ENCODE results near the gene PRDM16. TPM values are rescaled to one million over a fixed set of nuclear protein-coding genes. Genes with fewer than 3 reads are reported as not detected.

Gene PRDM16
- total and polyA plus RNA-seq, 2 experiments from 2014 or later: 0.14 to 0.16 TPM

DNA sequence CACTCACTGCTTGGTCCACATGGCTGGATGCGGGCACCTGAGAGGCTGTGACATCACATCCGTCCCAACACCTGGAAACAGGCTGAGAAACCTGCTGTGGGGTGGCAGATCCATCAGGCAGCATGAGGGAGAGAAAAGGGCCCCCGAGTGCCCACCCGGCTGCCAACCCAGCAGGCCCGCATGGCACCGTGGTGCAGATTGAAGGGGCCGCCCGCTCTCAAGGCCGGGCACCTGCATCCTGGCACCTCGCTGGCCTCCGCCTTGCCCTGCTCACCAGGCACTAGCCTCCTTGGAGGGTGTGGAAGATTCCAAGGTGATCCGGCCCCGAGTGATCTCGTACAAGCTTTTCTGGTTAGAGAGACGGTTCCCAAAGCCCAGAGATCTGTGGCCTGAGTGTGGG lies 110.5 kb downstream of the PRDM16 start:
- H2AFZ ChIP-seq: no peak overlapping the region
- ATAC-seq (no peak), DNase-seq (ENCODE audit: low spot score) (no peak)
- no peaks in the 10 kb centered on the region for H3K79me2 ChIP-seq (replicated peaks; ENCODE audit: insufficient read depth)
- no peak overlapping the region for H3K27ac ChIP-seq (ENCODE audit: low read depth)
- H4K20me1 ChIP-seq (replicated peaks; ENCODE audit: insufficient read depth): no peaks in the 10 kb centered on the region
- Mint-ChIP-seq H3K4me1 (no peaks in the 10 kb centered on the region; the same call in 2 of the 3 replicates), H3K36me3 (ENCODE audit: low read depth) (no peaks in the 10 kb centered on the region; the same call in 1 of the 3 replicates), H3K9me3 (peaks cover 5% of the 10 kb centered on the region; the same call in 2 of the 3 replicates), H3K27ac (no peak overlapping the region), H3K4me3 (no peak overlapping the region), H3K27me3 (ENCODE audit: insufficient read depth, low read depth, poor library complexity) (peaks cover 5% of the 10 kb centered on the region)
- no peaks in the 10 kb centered on the region for H3K27me3 ChIP-seq (ENCODE audit: insufficient read depth)
- no peak for TF ChIP-seq ZNF114 (CRISPR knock-in tag; IDR thresholded peaks at IDR 0.05)
- TF ChIP-seq, protein P1, sequence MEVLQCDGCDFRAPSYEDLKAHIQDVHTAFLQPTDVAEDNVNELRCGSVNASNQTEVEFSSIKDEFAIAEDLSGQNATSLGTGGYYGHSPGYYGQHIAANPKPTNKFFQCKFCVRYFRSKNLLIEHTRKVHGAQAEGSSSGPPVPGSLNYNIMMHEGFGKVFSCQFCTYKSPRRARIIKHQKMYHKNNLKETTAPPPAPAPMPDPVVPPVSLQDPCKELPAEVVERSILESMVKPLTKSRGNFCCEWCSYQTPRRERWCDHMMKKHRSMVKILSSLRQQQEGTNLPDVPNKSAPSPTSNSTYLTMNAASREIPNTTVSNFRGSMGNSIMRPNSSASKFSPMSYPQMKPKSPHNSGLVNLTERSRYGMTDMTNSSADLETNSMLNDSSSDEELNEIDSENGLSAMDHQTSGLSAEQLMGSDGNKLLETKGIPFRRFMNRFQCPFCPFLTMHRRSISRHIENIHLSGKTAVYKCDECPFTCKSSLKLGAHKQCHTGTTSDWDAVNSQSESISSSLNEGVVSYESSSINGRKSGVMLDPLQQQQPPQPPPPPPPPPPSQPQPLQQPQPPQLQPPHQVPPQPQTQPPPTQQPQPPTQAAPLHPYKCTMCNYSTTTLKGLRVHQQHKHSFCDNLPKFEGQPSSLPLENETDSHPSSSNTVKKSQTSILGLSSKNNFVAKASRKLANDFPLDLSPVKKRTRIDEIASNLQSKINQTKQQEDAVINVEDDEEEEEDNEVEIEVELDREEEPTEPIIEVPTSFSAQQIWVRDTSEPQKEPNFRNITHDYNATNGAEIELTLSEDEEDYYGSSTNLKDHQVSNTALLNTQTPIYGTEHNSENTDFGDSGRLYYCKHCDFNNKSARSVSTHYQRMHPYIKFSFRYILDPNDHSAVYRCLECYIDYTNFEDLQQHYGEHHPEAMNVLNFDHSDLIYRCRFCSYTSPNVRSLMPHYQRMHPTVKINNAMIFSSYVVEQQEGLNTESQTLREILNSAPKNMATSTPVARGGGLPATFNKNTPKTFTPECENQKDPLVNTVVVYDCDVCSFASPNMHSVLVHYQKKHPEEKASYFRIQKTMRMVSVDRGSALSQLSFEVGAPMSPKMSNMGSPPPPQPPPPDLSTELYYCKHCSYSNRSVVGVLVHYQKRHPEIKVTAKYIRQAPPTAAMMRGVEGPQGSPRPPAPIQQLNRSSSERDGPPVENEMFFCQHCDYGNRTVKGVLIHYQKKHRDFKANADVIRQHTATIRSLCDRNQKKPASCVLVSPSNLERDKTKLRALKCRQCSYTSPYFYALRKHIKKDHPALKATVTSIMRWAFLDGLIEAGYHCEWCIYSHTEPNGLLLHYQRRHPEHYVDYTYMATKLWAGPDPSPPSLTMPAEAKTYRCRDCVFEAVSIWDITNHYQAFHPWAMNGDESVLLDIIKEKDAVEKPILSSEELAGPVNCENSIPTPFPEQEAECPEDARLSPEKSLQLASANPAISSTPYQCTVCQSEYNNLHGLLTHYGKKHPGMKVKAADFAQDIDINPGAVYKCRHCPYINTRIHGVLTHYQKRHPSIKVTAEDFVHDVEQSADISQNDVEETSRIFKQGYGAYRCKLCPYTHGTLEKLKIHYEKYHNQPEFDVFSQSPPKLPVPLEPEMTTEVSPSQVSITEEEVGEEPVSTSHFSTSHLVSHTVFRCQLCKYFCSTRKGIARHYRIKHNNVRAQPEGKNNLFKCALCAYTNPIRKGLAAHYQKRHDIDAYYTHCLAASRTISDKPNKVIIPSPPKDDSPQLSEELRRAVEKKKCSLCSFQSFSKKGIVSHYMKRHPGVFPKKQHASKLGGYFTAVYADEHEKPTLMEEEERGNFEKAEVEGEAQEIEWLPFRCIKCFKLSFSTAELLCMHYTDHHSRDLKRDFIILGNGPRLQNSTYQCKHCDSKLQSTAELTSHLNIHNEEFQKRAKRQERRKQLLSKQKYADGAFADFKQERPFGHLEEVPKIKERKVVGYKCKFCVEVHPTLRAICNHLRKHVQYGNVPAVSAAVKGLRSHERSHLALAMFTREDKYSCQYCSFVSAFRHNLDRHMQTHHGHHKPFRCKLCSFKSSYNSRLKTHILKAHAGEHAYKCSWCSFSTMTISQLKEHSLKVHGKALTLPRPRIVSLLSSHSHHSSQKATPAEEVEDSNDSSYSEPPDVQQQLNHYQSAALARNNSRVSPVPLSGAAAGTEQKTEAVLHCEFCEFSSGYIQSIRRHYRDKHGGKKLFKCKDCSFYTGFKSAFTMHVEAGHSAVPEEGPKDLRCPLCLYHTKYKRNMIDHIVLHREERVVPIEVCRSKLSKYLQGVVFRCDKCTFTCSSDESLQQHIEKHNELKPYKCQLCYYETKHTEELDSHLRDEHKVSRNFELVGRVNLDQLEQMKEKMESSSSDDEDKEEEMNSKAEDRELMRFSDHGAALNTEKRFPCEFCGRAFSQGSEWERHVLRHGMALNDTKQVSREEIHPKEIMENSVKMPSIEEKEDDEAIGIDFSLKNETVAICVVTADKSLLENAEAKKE (CRISPR knock-in tag; IDR thresholded peaks at IDR 0.05): no peak
- H3K4me1 ChIP-seq (ENCODE audit: insufficient read depth): no peaks in the 10 kb centered on the region
- no peak overlapping the region for H3K4me2 ChIP-seq
- no peaks in the 10 kb centered on the region for H3K36me3 ChIP-seq (ENCODE audit: insufficient read depth)
- H3K4me3 ChIP-seq: no peak overlapping the region
- H3F3A ChIP-seq (replicated peaks; ENCODE audit: low read depth): peaks cover 9% of the 10 kb centered on the region; the same call in 1 of the 2 replicates
- no peaks in the 10 kb centered on the region for H3K9me2 ChIP-seq (ENCODE audit: insufficient read depth)

DNA sequence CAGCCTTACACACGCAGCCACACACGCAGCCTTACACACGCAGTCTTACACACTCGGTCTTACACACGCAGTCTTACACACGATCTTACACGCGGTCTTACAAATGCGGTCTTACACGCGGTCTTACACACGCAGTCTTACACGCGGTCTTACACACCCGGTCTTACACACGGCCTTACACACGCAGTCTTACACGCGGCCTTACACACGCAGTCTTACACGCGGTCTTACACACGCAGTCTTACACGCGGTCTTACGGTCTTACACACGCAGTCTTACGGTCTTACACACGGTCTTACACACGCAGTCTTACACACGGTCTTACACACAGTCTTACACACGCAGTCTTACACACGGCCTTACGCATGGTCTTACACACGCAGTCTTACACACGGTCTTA lies 111.9 kb downstream of the PRDM16 start:
- Histone ChIP-seq H3K79me2 (replicated peaks; ENCODE audit: insufficient read depth) (no peaks in the 10 kb centered on the region), H3K4me2 (no peak overlapping the region), H3K4me1 (ENCODE audit: insufficient read depth) (no peaks in the 10 kb centered on the region), H2AFZ (no peak overlapping the region), H3K36me3 (ENCODE audit: insufficient read depth) (no peaks in the 10 kb centered on the region), H3K4me3 (no peak overlapping the region), H3K27me3 (ENCODE audit: insufficient read depth) (no peaks in the 10 kb centered on the region), H3K9me2 (ENCODE audit: insufficient read depth) (no peaks in the 10 kb centered on the region), H4K20me1 (replicated peaks; ENCODE audit: insufficient read depth) (no peaks in the 10 kb centered on the region), H3F3A (replicated peaks; ENCODE audit: low read depth) (peaks cover 9% of the 10 kb centered on the region; the same call in 1 of the 2 replicates), H3K27ac (ENCODE audit: low read depth) (no peak overlapping the region)
- Mint-ChIP-seq H3K27ac (no peak overlapping the region), H3K4me1 (no peaks in the 10 kb centered on the region; the same call in 2 of the 3 replicates), H3K36me3 (ENCODE audit: low read depth) (no peaks in the 10 kb centered on the region; the same call in 1 of the 3 replicates), H3K9me3 (peaks cover 5% of the 10 kb centered on the region; the same call in 2 of the 3 replicates), H3K4me3 (no peak overlapping the region), H3K27me3 (ENCODE audit: insufficient read depth, low read depth, poor library complexity) (peaks cover 5% of the 10 kb centered on the region)
- no peak for DNase-seq (ENCODE audit: low spot score)
- ATAC-seq: no peak
- TF ChIP-seq JUNB (IDR thresholded peaks at IDR 0.05; ENCODE audit: unreplicated experiment): no peak
- TF ChIP-seq POLR2AphosphoS5 (IDR thresholded peaks at IDR 0.05; ENCODE audit: low read depth): no peak
- TF ChIP-seq EZH2phosphoT487 (IDR thresholded peaks at IDR 0.05; ENCODE audit: unreplicated experiment): no peak
- TF ChIP-seq REST (IDR thresholded peaks at IDR 0.05; ENCODE audit: unreplicated experiment): no peak
- TF ChIP-seq NANOG (IDR thresholded peaks at IDR 0.05; ENCODE audit: borderline replicate concordance): no peak
- TF ChIP-seq ZNF331 (CRISPR knock-in tag; IDR thresholded peaks at IDR 0.05; ENCODE audit: low read depth): no peak
- no peak for TF ChIP-seq CREB1 (CRISPR knock-in tag; IDR thresholded peaks at IDR 0.05; ENCODE audit: low read depth)
- no peak for TF ChIP-seq ETS1 (IDR thresholded peaks at IDR 0.05)

Data from GM23338 (cell line).